B cell (primary cell): ENCODE measurements around the gene CLIP1. TPM values are rescaled to one million over a fixed set of nuclear protein-coding genes. Genes with fewer than 3 reads are reported as not detected.

Experiments used
- ATAC-seq: fragments of 200-7000 bp; cut with Tn5 transposase; one replicate; pipeline ENCODE4 v1.10.0; 2021; ENCODE audit warnings: low read depth, mild to moderate bottlenecking, moderate number of reproducible peaks, moderate library complexity
- CTCF ChIA-PET: fragments of 350-600 bp; sonication (Branson Sonifier 250); formaldehyde crosslinking; loops from one replicate; lab custom pipeline; 2021; ENCODE audit warnings: antibody characterized with exemption, inconsistent platforms; lab: Charles Lee
- POLR2A ChIA-PET: fragments of 350-600 bp; sonication (Branson Sonifier 250); formaldehyde crosslinking; loops from one replicate; lab custom pipeline; 2021; ENCODE audit warnings: antibody characterized with exemption; lab: Charles Lee
- DNase-seq: peaks from one replicate; pipeline ENCODE4 v3.0.0; 2013
- H2AFZ ChIP-seq: 2 replicates; pipeline ENCODE4 v1.6.1; 2012; ENCODE audit warnings: mild to moderate bottlenecking, low read depth, low read length; ENCODE audit not compliant: insufficient read depth, poor library complexity, severe bottlenecking
- H3K27ac ChIP-seq, 2 donors: 1 replicate in 1 of 2; 2 replicates in 1 of 2; pipeline ENCODE4 v1.5.1; 2012 to 2013; ENCODE audit warnings: low read length in 2 of 2, mild to moderate bottlenecking in 2 of 2, moderate library complexity in 1 of 2
- H3K27me3 ChIP-seq, 4 experiments: fragments of 200-600 bp in 1 of 4; sonication (generic) in 1 of 4; replicated peaks in 1 of 4; 1 replicate in 2 of 4; 2 replicates in 2 of 4; pipeline versions ENCODE4 v1.6.1 to v1.7.0; 2013 to 2016; ENCODE audit warnings: low read length in 3 of 4, mild to moderate bottlenecking in 2 of 4, mixed read lengths in 1 of 4, moderate library complexity in 1 of 4; ENCODE audit not compliant: insufficient read depth in 4 of 4, control insufficient read depth in 3 of 4; ENCODE audit errors: control extremely low read depth in 1 of 4
- H3K36me3 ChIP-seq, 2 experiments: replicated peaks in 1 of 2; 1 replicate in 1 of 2; 2 replicates in 1 of 2; pipeline versions ENCODE4 v1.6.1 to v1.7.1; 2013; ENCODE audit warnings: low read length in 1 of 2; ENCODE audit not compliant: insufficient read depth in 2 of 2, control insufficient read depth in 1 of 2; ENCODE audit errors: control extremely low read depth in 1 of 2, extremely low read depth in 1 of 2
- H3K4me1 ChIP-seq, 2 donors: fragments of 200-600 bp in 1 of 2; sonication (generic) in 1 of 2; 1 replicate in 1 of 2; 2 replicates in 1 of 2; pipeline versions ENCODE4 v1.5.1 to v1.6.1; 2013 to 2017; ENCODE audit warnings: low read length in 2 of 2; ENCODE audit not compliant: control insufficient read depth in 2 of 2, insufficient read depth in 2 of 2
- H3K4me2 ChIP-seq: replicated peaks from 2 replicates; pipeline ENCODE3; 2012; ENCODE audit warnings: mild to moderate bottlenecking, low read depth, low read length; ENCODE audit not compliant: poor library complexity, severe bottlenecking
- H3K4me3 ChIP-seq, 5 experiments: fragments of 200-600 bp in 1 of 5; sonication (generic) in 1 of 5; 1 replicate in 3 of 5; 2 replicates in 2 of 5; pipeline versions ENCODE4 v1.5.1 to v1.7.0; 2011 to 2016; ENCODE audit warnings: low read length in 4 of 5, mild to moderate bottlenecking in 4 of 5, low read depth in 2 of 5, control low read depth in 1 of 5, moderate library complexity in 1 of 5; ENCODE audit not compliant: insufficient read depth in 1 of 5; ENCODE audit errors: control extremely low read depth in 1 of 5, extremely low read depth in 1 of 5
- H3K79me2 ChIP-seq: fragments of 200-600 bp; sonication (generic); one replicate; pipeline ENCODE4 v1.6.0; 2016; ENCODE audit warnings: low read length; ENCODE audit not compliant: control insufficient read depth, insufficient read depth
- H3K9ac ChIP-seq: fragments of 200-600 bp; sonication (generic); 2 replicates; pipeline ENCODE4 v1.6.1; 2017; ENCODE audit warnings: mild to moderate bottlenecking, low read length, moderate library complexity
- H3K9me3 ChIP-seq, 3 donors: one replicate each; pipeline versions ENCODE4 v1.6.1 to v1.7.1; 2013; ENCODE audit warnings: low read length in 2 of 3; ENCODE audit not compliant: control insufficient read depth in 2 of 3, insufficient read depth in 1 of 3; ENCODE audit errors: control extremely low read depth in 1 of 3
- H4K20me1 ChIP-seq: 2 replicates; pipeline ENCODE4 v1.6.0; 2012; ENCODE audit warnings: mild to moderate bottlenecking, low read length; ENCODE audit not compliant: insufficient read depth, control insufficient read depth, poor library complexity, severe bottlenecking
- H3K27ac Mint-ChIP-seq: one replicate; pipeline ENCODE4 v1.8.0; 2021; ENCODE audit warnings: mixed read lengths
- H3K27me3 Mint-ChIP-seq: one replicate; pipeline ENCODE4 v1.8.0; 2021; ENCODE audit warnings: mixed read lengths
- H3K4me1 Mint-ChIP-seq: one replicate; pipeline ENCODE4 v1.8.0; 2021; ENCODE audit warnings: mixed read lengths
- H3K4me3 Mint-ChIP-seq: one replicate; pipeline ENCODE4 v1.8.0; 2021; ENCODE audit warnings: mixed read lengths
- H3K9me3 Mint-ChIP-seq: one replicate; pipeline ENCODE4 v1.8.0; 2022; ENCODE audit warnings: mixed read lengths; ENCODE audit not compliant: insufficient read depth
- EZH2 ChIP-seq: IDR thresholded peaks from 2 replicates; pipeline ENCODE4 v1.6.1; 2012; ENCODE audit warnings: borderline replicate concordance, low read depth, mild to moderate bottlenecking, moderate library complexity, low read length; ENCODE audit not compliant: insufficient read depth, poor library complexity, severe bottlenecking
- WGBS: methylation state at CpG from one replicate; pipeline ENCODE4 v1.1.5; 2013; ENCODE audit warnings: missing lambda C conversion rate; ENCODE audit not compliant: insufficient coverage; 5-methylcytosine and 5-hydroxymethylcytosine counted together
- intact Hi-C: fragments of 100-400 bp; cut with micrococcal nuclease; formaldehyde crosslinking; loops from one replicate; pipeline ENCODE4 v1.10.0; 2022
- polyA plus RNA-seq: library from polyadenylated mRNA; depleted of rRNA; stranded (reverse); fragments of >200 nt; gene quantifications from 2 replicates; pipeline ENCODE4 v1.2.3, GENCODE V29; 2012
- total RNA-seq, 2 donors: library from RNA; stranded (reverse); fragments of 120-200 nt in 1 of 2; gene quantifications; 1 replicate in 1 of 2; 2 replicates in 1 of 2; pipeline versions ENCODE4 v1.2.3 to v1.2.4, GENCODE V29; 2013 to 2022
- TF ChIP-seq, protein P1 (sequence below): fragments of 200-600 bp; IDR thresholded peaks from one replicate; pipeline ENCODE4 v1.8.0; 2022; ENCODE audit warnings: antibody characterized with exemption, mild to moderate bottlenecking

CLIP1 gene
- total and polyA plus RNA-seq, 2 donors (not counting 1 experiment from before 2014, with no cell fraction given), result 17.0 to 64.9 TPM

DNA sequence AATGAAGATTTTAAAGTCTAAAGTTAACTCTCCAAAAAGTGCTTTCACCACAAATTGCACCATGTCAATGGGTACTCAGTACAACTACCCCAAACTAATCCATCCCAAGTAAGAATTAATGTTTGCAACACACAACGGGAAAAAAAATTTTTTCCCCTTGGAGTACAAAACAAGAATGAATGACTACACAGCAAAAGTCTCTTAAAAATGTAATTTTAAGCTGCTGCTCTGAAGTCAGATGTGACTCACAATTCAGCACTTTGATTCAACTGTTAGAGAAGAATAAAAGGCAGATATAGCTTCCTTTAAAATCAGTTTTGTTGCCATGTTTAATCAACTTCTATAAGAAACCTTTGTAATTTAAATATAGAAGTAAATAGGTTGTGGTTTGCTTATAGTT lies 113.7 kb downstream of the CLIP1 start:
- POLR2A ChIA-PET, result no interaction called here
- Mint-ChIP-seq H3K9me3 (no peaks in the 10 kb centered on the region), H3K27ac (no peak overlapping the region), H3K4me3 (no peak overlapping the region), H3K27me3 (no peaks in the 10 kb centered on the region), H3K4me1 (peaks cover 2% of the 10 kb centered on the region)
- WGBS, result no CpG with 5 or more reads among the region's 1 CpG
- no peak for TF ChIP-seq EZH2
- TF ChIP-seq, protein P1, sequence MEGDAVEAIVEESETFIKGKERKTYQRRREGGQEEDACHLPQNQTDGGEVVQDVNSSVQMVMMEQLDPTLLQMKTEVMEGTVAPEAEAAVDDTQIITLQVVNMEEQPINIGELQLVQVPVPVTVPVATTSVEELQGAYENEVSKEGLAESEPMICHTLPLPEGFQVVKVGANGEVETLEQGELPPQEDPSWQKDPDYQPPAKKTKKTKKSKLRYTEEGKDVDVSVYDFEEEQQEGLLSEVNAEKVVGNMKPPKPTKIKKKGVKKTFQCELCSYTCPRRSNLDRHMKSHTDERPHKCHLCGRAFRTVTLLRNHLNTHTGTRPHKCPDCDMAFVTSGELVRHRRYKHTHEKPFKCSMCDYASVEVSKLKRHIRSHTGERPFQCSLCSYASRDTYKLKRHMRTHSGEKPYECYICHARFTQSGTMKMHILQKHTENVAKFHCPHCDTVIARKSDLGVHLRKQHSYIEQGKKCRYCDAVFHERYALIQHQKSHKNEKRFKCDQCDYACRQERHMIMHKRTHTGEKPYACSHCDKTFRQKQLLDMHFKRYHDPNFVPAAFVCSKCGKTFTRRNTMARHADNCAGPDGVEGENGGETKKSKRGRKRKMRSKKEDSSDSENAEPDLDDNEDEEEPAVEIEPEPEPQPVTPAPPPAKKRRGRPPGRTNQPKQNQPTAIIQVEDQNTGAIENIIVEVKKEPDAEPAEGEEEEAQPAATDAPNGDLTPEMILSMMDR, result no peak
- no peaks in the 10 kb centered on the region for H3K27me3 ChIP-seq
- peaks cover 0 to 28% of the 10 kb centered on the region in 2 experiments for H3K36me3 ChIP-seq
- no peaks in the 10 kb centered on the region for H4K20me1 ChIP-seq
- ATAC-seq (no peak), DNase-seq (no peak)
- no peaks in the 10 kb centered on the region for H3K9me3 ChIP-seq
- intact Hi-C loops, result no loop called here
- no peaks in the 10 kb centered on the region for H3K79me2 ChIP-seq
- CTCF ChIA-PET, result interaction anchor here (0.8 to 1.4 kb wide), 3 partner anchors 16 to 47 kb away, joined by 3 to 5 read pairs (median 4); no protein-coding TSS in a partner anchor
- no peak overlapping the region for H3K27ac ChIP-seq
- H3K4me2 ChIP-seq, result no peak overlapping the region
- no peak overlapping the region for H3K4me3 ChIP-seq
- H2AFZ ChIP-seq, result no peak overlapping the region
- no peaks in the 10 kb centered on the region for H3K4me1 ChIP-seq
- no peak overlapping the region for H3K9ac ChIP-seq

DNA sequence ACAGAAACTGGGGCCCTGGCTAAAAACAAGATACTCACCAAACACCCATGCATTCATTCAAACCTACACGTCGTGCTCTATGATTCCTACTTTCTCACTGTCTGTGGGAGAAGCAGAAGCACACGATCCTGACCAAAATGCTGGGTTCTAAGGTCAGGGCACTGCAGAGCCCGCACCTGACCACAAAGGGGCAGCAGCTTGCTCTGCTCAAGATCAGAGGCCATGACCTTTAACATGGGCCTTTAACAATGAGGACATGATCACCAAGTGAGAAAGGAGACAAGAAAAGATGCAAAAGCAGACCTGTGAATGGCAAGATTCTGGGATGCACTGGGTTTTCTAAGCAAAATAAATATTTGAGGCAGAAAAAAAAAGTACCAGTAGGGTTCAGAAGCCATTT lies 116.1 kb downstream of the CLIP1 start:
- Histone ChIP-seq H3K27me3 (no peaks in the 10 kb centered on the region), H3K4me1 (no peaks in the 10 kb centered on the region), H3K4me3 (no peak overlapping the region), H3K36me3 (peaks cover 0 to 32% of the 10 kb centered on the region in 2 experiments), H3K4me2 (no peak overlapping the region), H3K79me2 (no peaks in the 10 kb centered on the region), H2AFZ (no peak overlapping the region), H4K20me1 (no peaks in the 10 kb centered on the region), H3K27ac (no peak overlapping the region), H3K9ac (no peak overlapping the region), H3K9me3 (no peaks in the 10 kb centered on the region)
- peaks cover 2% of the 10 kb centered on the region for H3K4me1 Mint-ChIP-seq
- H3K27ac Mint-ChIP-seq, result no peak overlapping the region
- no peaks in the 10 kb centered on the region for H3K27me3 Mint-ChIP-seq
- POLR2A ChIA-PET, result no interaction called here
- no peak for TF ChIP-seq EZH2
- TF ChIP-seq, protein P1, result no peak
- no peak for ATAC-seq
- intact Hi-C loops, result no loop called here
- CTCF ChIA-PET, result interaction anchor here (1.1 to 1.3 kb wide), 3 partner anchors 165 to 847 kb away, joined by 3 read pairs; no protein-coding TSS in a partner anchor
- DNase-seq, result no peak
- H3K4me3 Mint-ChIP-seq, result no peak overlapping the region
- WGBS, result 88% methylated on average over 4 of the region's 4 CpGs
- H3K9me3 Mint-ChIP-seq, result no peaks in the 10 kb centered on the region
